ENCODE measurements around the gene BAMBI. TPM values are rescaled to one million over a fixed set of nuclear protein-coding genes. Genes with fewer than 3 reads are reported as not detected.

BAMBI gene
- total RNA-seq, 1 donor from 2014 or later, result 5.8 TPM

- TF ChIP-seq CTCF (IDR thresholded peaks at IDR 0.05; ENCODE audit: partially characterized antibody, unreplicated experiment), result no peak
- DNase-seq, result no peak
- peaks cover 4% of the 10 kb centered on the region for H3K27me3 Mint-ChIP-seq (ENCODE audit: unreplicated experiment)
- H3K4me1 Mint-ChIP-seq (ENCODE audit: low read depth, unreplicated experiment), result no peaks in the 10 kb centered on the region
- H3K9me3 Mint-ChIP-seq (ENCODE audit: unreplicated experiment), result peaks cover 7% of the 10 kb centered on the region
- no peak overlapping the region for H3K27ac Mint-ChIP-seq (ENCODE audit: unreplicated experiment)
- no peaks in the 10 kb centered on the region for H3K36me3 Mint-ChIP-seq (ENCODE audit: unreplicated experiment)
- no peak overlapping the region for H3K4me3 Mint-ChIP-seq (ENCODE audit: unreplicated experiment)
These were observed 43.6 kb upstream of the BAMBI start for GRCh38 chr10:28633750-28634149.

- no peak for DNase-seq
- Mint-ChIP-seq H3K36me3 (ENCODE audit: unreplicated experiment) (no peaks in the 10 kb centered on the region), H3K27me3 (ENCODE audit: unreplicated experiment) (peaks cover 2% of the 10 kb centered on the region), H3K9me3 (ENCODE audit: unreplicated experiment) (peaks cover 5% of the 10 kb centered on the region), H3K4me1 (ENCODE audit: low read depth, unreplicated experiment) (no peaks in the 10 kb centered on the region), H3K4me3 (ENCODE audit: unreplicated experiment) (no peak overlapping the region), H3K27ac (ENCODE audit: unreplicated experiment) (no peak overlapping the region)
- no peak for TF ChIP-seq CTCF (IDR thresholded peaks at IDR 0.05; ENCODE audit: partially characterized antibody, unreplicated experiment)
These were observed 40.0 kb upstream of the BAMBI start for GRCh38 chr10:28637346-28637745.

- Mint-ChIP-seq H3K27ac (ENCODE audit: unreplicated experiment) (no peak overlapping the region), H3K4me1 (ENCODE audit: low read depth, unreplicated experiment) (no peaks in the 10 kb centered on the region), H3K36me3 (ENCODE audit: unreplicated experiment) (no peaks in the 10 kb centered on the region), H3K4me3 (ENCODE audit: unreplicated experiment) (no peak overlapping the region), H3K9me3 (ENCODE audit: unreplicated experiment) (peaks cover 5% of the 10 kb centered on the region), H3K27me3 (ENCODE audit: unreplicated experiment) (peaks cover 1% of the 10 kb centered on the region)
- no peak for TF ChIP-seq CTCF (IDR thresholded peaks at IDR 0.05; ENCODE audit: partially characterized antibody, unreplicated experiment)
- DNase-seq, result no peak
These were observed 38.9 kb upstream of the BAMBI start for GRCh38 chr10:28638392-28638791.

GRCh38 chr10:28640551-28640950 is 36.8 kb upstream of the BAMBI start:
- Mint-ChIP-seq H3K9me3 (ENCODE audit: unreplicated experiment) (peaks cover under 1% of the 10 kb centered on the region), H3K27me3 (ENCODE audit: unreplicated experiment) (peaks cover 2% of the 10 kb centered on the region), H3K27ac (ENCODE audit: unreplicated experiment) (no peak overlapping the region), H3K4me1 (ENCODE audit: low read depth, unreplicated experiment) (no peaks in the 10 kb centered on the region), H3K4me3 (ENCODE audit: unreplicated experiment) (no peak overlapping the region), H3K36me3 (ENCODE audit: unreplicated experiment) (no peaks in the 10 kb centered on the region)
- TF ChIP-seq CTCF (IDR thresholded peaks at IDR 0.05; ENCODE audit: partially characterized antibody, unreplicated experiment), result no peak
- DNase-seq, result no peak

GRCh38 chr10:28644647-28645046 is 32.7 kb upstream of the BAMBI start:
- TF ChIP-seq CTCF (IDR thresholded peaks at IDR 0.05; ENCODE audit: partially characterized antibody, unreplicated experiment), result no peak
- Mint-ChIP-seq H3K4me3 (ENCODE audit: unreplicated experiment) (no peak overlapping the region), H3K9me3 (ENCODE audit: unreplicated experiment) (peaks cover 2% of the 10 kb centered on the region), H3K27ac (ENCODE audit: unreplicated experiment) (no peak overlapping the region), H3K36me3 (ENCODE audit: unreplicated experiment) (no peaks in the 10 kb centered on the region), H3K27me3 (ENCODE audit: unreplicated experiment) (peaks cover 2% of the 10 kb centered on the region), H3K4me1 (ENCODE audit: low read depth, unreplicated experiment) (no peaks in the 10 kb centered on the region)
- DNase-seq, result no peak

All from glutamatergic neuron (in vitro differentiated cells).